Measurements from ENCODE around the gene HOXA9. TPM values are rescaled to one million over a fixed set of nuclear protein-coding genes. Genes with fewer than 3 reads are reported as not detected.
A peak's percentile ranks its signal among the peaks of the same experiment; 100 is the strongest.

HOXA9 gene
- total RNA-seq, 3 donors from 2014 or later, result 7.5 to 18.4 (median 9.0) TPM

GRCh38 chr7:27123007-27123476 is 42.3 kb downstream of the HOXA9 start:
- DNase-seq (ENCODE audit: low spot score in 2 of 2), result peak in 1 of 2 donors; percentile 56
- TF ChIP-seq POLR2A (IDR thresholded peaks at IDR 0.05) (no peak), POLR2AphosphoS5 (IDR thresholded peaks at IDR 0.05) (no peak), CTCF (IDR thresholded peaks at IDR 0.05) (no peak)
- Histone ChIP-seq H3K27me3 (no peaks in the 10 kb centered on the region), H3K36me3 (no peaks in the 10 kb centered on the region), H3K9me3 (no peaks in the 10 kb centered on the region), H3K4me3 (peak overlapping the region in 2 of 3 donors; percentile 45 to 64), H3K27ac (peak overlapping the region; percentile 95 to 98), H3K4me1 (peaks cover 0 to 7% of the 10 kb centered on the region in 2 donors)
- intact Hi-C loops (cut with DNase I; ENCODE audit: low total_unique reads), result no loop called here

GRCh38 chr7:27122077-27122910 is 43.0 kb downstream of the HOXA9 start:
- Histone ChIP-seq H3K27ac (peak overlapping the region; percentile 95 to 98), H3K9me3 (no peaks in the 10 kb centered on the region), H3K27me3 (no peaks in the 10 kb centered on the region), H3K4me3 (peak overlapping the region in 2 of 3 donors; percentile 45 to 64), H3K4me1 (peaks cover 0 to 7% of the 10 kb centered on the region in 2 donors), H3K36me3 (no peaks in the 10 kb centered on the region)
- intact Hi-C loops (cut with DNase I; ENCODE audit: low total_unique reads), result no loop called here
- DNase-seq (ENCODE audit: low spot score in 2 of 2), result peak in 1 of 2 donors; percentile 30
- no peak for TF ChIP-seq CTCF (IDR thresholded peaks at IDR 0.05)
- TF ChIP-seq POLR2AphosphoS5 (IDR thresholded peaks at IDR 0.05), result no peak
- no peak for TF ChIP-seq POLR2A (IDR thresholded peaks at IDR 0.05)

GRCh38 chr7:27121684-27122076 is 43.7 kb downstream of the HOXA9 start:
- Histone ChIP-seq H3K27ac (peak overlapping the region; percentile 95 to 98), H3K9me3 (no peaks in the 10 kb centered on the region), H3K4me1 (peaks cover 0 to 3% of the 10 kb centered on the region in 2 donors), H3K36me3 (no peaks in the 10 kb centered on the region), H3K4me3 (peak overlapping the region in 2 of 3 donors; percentile 45 to 64), H3K27me3 (no peaks in the 10 kb centered on the region)
- TF ChIP-seq CTCF (IDR thresholded peaks at IDR 0.05) (no peak), POLR2A (IDR thresholded peaks at IDR 0.05) (no peak), POLR2AphosphoS5 (IDR thresholded peaks at IDR 0.05) (no peak)
- intact Hi-C loops (cut with DNase I; ENCODE audit: low total_unique reads), result no loop called here
- DNase-seq (ENCODE audit: low spot score in 2 of 2), result peak in 1 of 2 donors; percentile 2

GRCh38 chr7:27119412-27119911 is 45.9 kb downstream of the HOXA9 start:
- Histone ChIP-seq H3K4me1 (peaks cover 0 to 3% of the 10 kb centered on the region in 2 donors), H3K36me3 (no peaks in the 10 kb centered on the region), H3K27ac (peak overlapping the region; percentile 98 to 100), H3K9me3 (no peaks in the 10 kb centered on the region), H3K4me3 (peak overlapping the region in 1 of 3 donors; percentile 28), H3K27me3 (no peaks in the 10 kb centered on the region)
- intact Hi-C loops (cut with DNase I; ENCODE audit: low total_unique reads), result no loop called here
- no peak for TF ChIP-seq POLR2A (IDR thresholded peaks at IDR 0.05)
- TF ChIP-seq CTCF (IDR thresholded peaks at IDR 0.05), result no peak
- no peak for TF ChIP-seq POLR2AphosphoS5 (IDR thresholded peaks at IDR 0.05)
- DNase-seq (ENCODE audit: low spot score in 2 of 2), result peak in 1 of 2 donors; percentile 8

GRCh38 chr7:27118580-27118979 is 46.8 kb downstream of the HOXA9 start:
- H3K4me1 ChIP-seq, result peaks cover 0 to 3% of the 10 kb centered on the region in 2 donors
- TF ChIP-seq POLR2AphosphoS5 (IDR thresholded peaks at IDR 0.05) (no peak), CTCF (IDR thresholded peaks at IDR 0.05) (no peak), POLR2A (IDR thresholded peaks at IDR 0.05) (no peak)
- H3K4me3 ChIP-seq, result peak overlapping the region in 2 of 3 donors; percentile 73 to 90
- H3K27ac ChIP-seq, result peak overlapping the region; percentile 98 to 100
- peak in 1 of 2 donors; percentile 17 for DNase-seq (ENCODE audit: low spot score in 2 of 2)
- H3K9me3 ChIP-seq, result no peaks in the 10 kb centered on the region
- intact Hi-C loops (cut with DNase I; ENCODE audit: low total_unique reads), result no loop called here
- no peaks in the 10 kb centered on the region for H3K27me3 ChIP-seq
- no peaks in the 10 kb centered on the region for H3K36me3 ChIP-seq
